Measurements from ENCODE around the gene EPHA10. TPM values are rescaled to one million over a fixed set of nuclear protein-coding genes. Genes with fewer than 3 reads are reported as not detected.

EPHA10 gene
- polyA plus RNA-seq, 2 of the 4 experiments (the other 2 are of a cell fraction) = 0.35 to 0.53 TPM

DNA sequence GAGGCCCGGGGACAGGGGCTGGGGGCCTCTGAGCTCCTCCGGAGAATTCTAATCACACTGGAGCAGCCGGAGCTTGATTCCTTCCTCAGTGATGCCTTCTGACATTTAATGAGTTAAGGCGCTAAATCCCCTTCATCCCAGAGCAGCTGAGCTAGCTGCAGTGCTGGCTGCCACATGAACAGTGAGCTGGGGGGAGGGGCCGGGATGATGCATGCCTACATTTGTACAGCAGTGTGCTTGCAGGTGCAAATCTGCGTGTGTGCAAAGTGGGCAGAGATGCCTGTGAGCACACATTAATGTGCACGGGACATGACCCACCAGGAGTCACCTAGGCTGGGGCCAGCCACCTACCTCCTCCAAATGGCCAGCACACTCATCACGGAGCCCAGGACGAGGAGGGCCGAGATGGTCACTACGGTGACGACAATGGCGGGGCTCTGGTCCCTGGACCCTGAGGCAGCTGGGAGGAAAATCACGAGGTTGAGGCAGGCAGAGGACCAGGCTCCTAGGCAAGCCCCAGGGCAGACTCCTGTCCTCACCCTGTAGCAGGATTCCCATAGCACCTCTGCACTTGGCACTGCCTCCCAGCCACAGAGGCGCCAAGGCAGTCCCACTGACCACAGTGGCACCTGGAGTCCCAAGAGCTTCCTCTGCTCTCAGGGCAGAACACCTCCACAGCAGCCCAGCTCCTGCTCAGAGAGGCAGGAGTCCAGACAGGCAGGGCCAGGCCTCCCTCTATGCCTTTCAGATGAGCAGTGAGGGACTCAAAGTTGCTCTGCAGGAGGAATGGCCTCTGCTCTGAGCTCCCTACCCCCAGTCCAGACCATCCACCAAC is 38.0 kb downstream of the EPHA10 start:
- H3K4me3 ChIP-seq = no peak overlapping the region
- no peaks in the 10 kb centered on the region for H3K9me3 ChIP-seq
- TF ChIP-seq POLR2A (IDR thresholded peaks at IDR 0.05; ENCODE audit: low read length) (no peak), RAD21 (conservative IDR thresholded peaks at IDR 0.05 in 1 of 2, IDR thresholded peaks at IDR 0.05 in 1 of 2) (no peak), BHLHE40 (IDR thresholded peaks at IDR 0.05; ENCODE audit: low read depth, low read length) (no peak), TP53 (CRISPR knock-in tag; IDR thresholded peaks at IDR 0.05) (no peak), HMGXB4 (CRISPR knock-in tag; IDR thresholded peaks at IDR 0.05; ENCODE audit: borderline replicate concordance) (no peak), ZSCAN20 (CRISPR knock-in tag; IDR thresholded peaks at IDR 0.05) (no peak), NFE2L2 (conservative IDR thresholded peaks at IDR 0.05; ENCODE audit: low read length) (no peak), PHF8 (IDR thresholded peaks at IDR 0.05; ENCODE audit: borderline replicate concordance, low read depth) (no peak), TFCP2L1 (CRISPR knock-in tag; IDR thresholded peaks at IDR 0.05) (no peak), RARB (CRISPR knock-in tag; IDR thresholded peaks at IDR 0.05) (no peak), HDAC2 (IDR thresholded peaks at IDR 0.05) (no peak)
- TF ChIP-seq, protein P1, sequence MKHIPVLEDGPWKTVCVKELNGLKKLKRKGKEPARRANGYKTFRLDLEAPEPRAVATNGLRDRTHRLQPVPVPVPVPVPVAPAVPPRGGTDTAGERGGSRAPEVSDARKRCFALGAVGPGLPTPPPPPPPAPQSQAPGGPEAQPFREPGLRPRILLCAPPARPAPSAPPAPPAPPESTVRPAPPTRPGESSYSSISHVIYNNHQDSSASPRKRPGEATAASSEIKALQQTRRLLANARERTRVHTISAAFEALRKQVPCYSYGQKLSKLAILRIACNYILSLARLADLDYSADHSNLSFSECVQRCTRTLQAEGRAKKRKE (CRISPR knock-in tag; IDR thresholded peaks at IDR 0.05; ENCODE audit: low read depth) = no peak
- TF ChIP-seq, protein P2, sequence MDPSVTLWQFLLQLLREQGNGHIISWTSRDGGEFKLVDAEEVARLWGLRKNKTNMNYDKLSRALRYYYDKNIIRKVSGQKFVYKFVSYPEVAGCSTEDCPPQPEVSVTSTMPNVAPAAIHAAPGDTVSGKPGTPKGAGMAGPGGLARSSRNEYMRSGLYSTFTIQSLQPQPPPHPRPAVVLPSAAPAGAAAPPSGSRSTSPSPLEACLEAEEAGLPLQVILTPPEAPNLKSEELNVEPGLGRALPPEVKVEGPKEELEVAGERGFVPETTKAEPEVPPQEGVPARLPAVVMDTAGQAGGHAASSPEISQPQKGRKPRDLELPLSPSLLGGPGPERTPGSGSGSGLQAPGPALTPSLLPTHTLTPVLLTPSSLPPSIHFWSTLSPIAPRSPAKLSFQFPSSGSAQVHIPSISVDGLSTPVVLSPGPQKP (IDR thresholded peaks at IDR 0.05; ENCODE audit: low read depth, low read length) = no peak
- DNase-seq (ENCODE audit: low read depth in 1 of 2, low spot score in 1 of 2) (no peak), ATAC-seq (no peak), FAIRE-seq (no peak)
- no peak overlapping the region for H3K27ac ChIP-seq
- ChIA-PET CTCF (interaction anchor here (1.6 kb wide), 1 partner anchor 16 kb away, joined by 3 read pairs; no protein-coding TSS in a partner anchor), POLR2A (no interaction called here)
- no peaks in the 10 kb centered on the region for H3K4me1 ChIP-seq
- no peak overlapping the region for H3K4me2 ChIP-seq
- 56% methylated on average over 9 of the region's 15 CpGs for WGBS (ENCODE audit: missing lambda C conversion rate)

- CTCF ChIA-PET = interaction anchor here (0.9 kb wide), 1 partner anchor 9 kb away, joined by 3 read pairs; no protein-coding TSS in a partner anchor
- Histone ChIP-seq H3K4me2 (no peak overlapping the region), H3K27ac (no peak overlapping the region), H3K9me3 (no peaks in the 10 kb centered on the region), H3K4me3 (no peak overlapping the region), H3K4me1 (no peaks in the 10 kb centered on the region)
- DNase-seq (ENCODE audit: low read depth in 1 of 2, low spot score in 1 of 2) = no peak
- POLR2A ChIA-PET = no interaction called here
- 59% methylated on average over 12 of the region's 14 CpGs for WGBS (ENCODE audit: missing lambda C conversion rate)
- no peak; a peak in 1 of 6 replicates for ATAC-seq
- no peak for TF ChIP-seq HOXA7 (CRISPR knock-in tag; IDR thresholded peaks at IDR 0.05)
- TF ChIP-seq SMC3 (IDR thresholded peaks at IDR 0.05) = no peak
- no peak for FAIRE-seq
Observed at GRCh38 chr1:37725851-37726613, 38.9 kb downstream of the EPHA10 start.

- DNase-seq (ENCODE audit: low read depth in 1 of 2, low spot score in 1 of 2) (no peak), ATAC-seq (no peak), FAIRE-seq (no peak)
- H3K4me3 ChIP-seq = no peak overlapping the region
- WGBS (ENCODE audit: missing lambda C conversion rate) = 87% methylated on average over 6 of the region's 6 CpGs
- H3K27ac ChIP-seq = no peak overlapping the region
- H3K4me1 ChIP-seq = no peaks in the 10 kb centered on the region
- no peaks in the 10 kb centered on the region for H3K9me3 ChIP-seq
- no peak overlapping the region for H3K4me2 ChIP-seq
- CTCF ChIA-PET = no interaction called here
- TF ChIP-seq EHMT2 (IDR thresholded peaks at IDR 0.05; ENCODE audit: low read depth) (no peak), EP300 (IDR thresholded peaks at IDR 0.05) (no peak), TP53 (CRISPR knock-in tag; IDR thresholded peaks at IDR 0.05) (no peak), PHF8 (IDR thresholded peaks at IDR 0.05; ENCODE audit: borderline replicate concordance, low read depth) (no peak), FOSL2 (IDR thresholded peaks at IDR 0.05) (no peak), FOSL2 (CRISPR knock-in tag; IDR thresholded peaks at IDR 0.05) (no peak), TFCP2L1 (CRISPR knock-in tag; IDR thresholded peaks at IDR 0.05) (no peak), KDM1A (IDR thresholded peaks at IDR 0.05; ENCODE audit: low read depth) (no peak), ESRRA (IDR thresholded peaks at IDR 0.05; ENCODE audit: borderline replicate concordance, low read length) (no peak), ZFP36 (IDR thresholded peaks at IDR 0.05; ENCODE audit: borderline replicate concordance, partially characterized antibody) (no peak), RFX5 (IDR thresholded peaks at IDR 0.05) (no peak), RAD21 (conservative IDR thresholded peaks at IDR 0.05 in 1 of 2, IDR thresholded peaks at IDR 0.05 in 1 of 2) (no peak), NPAS2 (CRISPR knock-in tag; IDR thresholded peaks at IDR 0.05; ENCODE audit: borderline replicate concordance) (no peak), CBX8 (IDR thresholded peaks at IDR 0.05) (no peak)
- TF ChIP-seq, protein P3, sequence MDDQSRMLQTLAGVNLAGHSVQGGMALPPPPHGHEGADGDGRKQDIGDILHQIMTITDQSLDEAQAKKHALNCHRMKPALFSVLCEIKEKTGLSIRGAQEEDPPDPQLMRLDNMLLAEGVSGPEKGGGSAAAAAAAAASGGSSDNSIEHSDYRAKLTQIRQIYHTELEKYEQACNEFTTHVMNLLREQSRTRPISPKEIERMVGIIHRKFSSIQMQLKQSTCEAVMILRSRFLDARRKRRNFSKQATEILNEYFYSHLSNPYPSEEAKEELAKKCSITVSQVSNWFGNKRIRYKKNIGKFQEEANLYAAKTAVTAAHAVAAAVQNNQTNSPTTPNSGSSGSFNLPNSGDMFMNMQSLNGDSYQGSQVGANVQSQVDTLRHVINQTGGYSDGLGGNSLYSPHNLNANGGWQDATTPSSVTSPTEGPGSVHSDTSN (IDR thresholded peaks at IDR 0.05) = no peak
- TF ChIP-seq, protein P4, sequence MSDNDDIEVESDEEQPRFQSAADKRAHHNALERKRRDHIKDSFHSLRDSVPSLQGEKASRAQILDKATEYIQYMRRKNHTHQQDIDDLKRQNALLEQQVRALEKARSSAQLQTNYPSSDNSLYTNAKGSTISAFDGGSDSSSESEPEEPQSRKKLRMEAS (IDR thresholded peaks at IDR 0.05) = no peak
- POLR2A ChIA-PET = no interaction called here
Observed at GRCh38 chr1:37724575-37724974, 40.3 kb downstream of the EPHA10 start.
